ENCODE results near the gene EFNB2. TPM values are rescaled to one million over a fixed set of nuclear protein-coding genes. Genes with fewer than 3 reads are reported as not detected.

The EFNB2 gene
- total RNA-seq, 1 experiment from 2014 or later, result 0.07 TPM

- Histone ChIP-seq H3K27me3 (ENCODE audit: low read length) (no peaks in the 10 kb centered on the region), H3K36me3 (ENCODE audit: insufficient read depth, low read length) (no peaks in the 10 kb centered on the region), H3K9me3 (ENCODE audit: low read length) (no peaks in the 10 kb centered on the region), H3K27ac (ENCODE audit: low read length) (no peak overlapping the region), H3K9me2 (replicated peaks; ENCODE audit: insufficient read depth, low read length) (no peaks in the 10 kb centered on the region), H3K79me2 (ENCODE audit: low read length) (no peaks in the 10 kb centered on the region), H3K4me1 (ENCODE audit: low read length) (peaks cover 3% of the 10 kb centered on the region), H3K9ac (ENCODE audit: low read length) (no peak overlapping the region), H3K4me2 (ENCODE audit: low read depth, low read length, poor library complexity, severe bottlenecking) (no peak overlapping the region), H3K4me3 (ENCODE audit: low read length) (no peak overlapping the region), H2AFZ (ENCODE audit: low read length) (no peak overlapping the region), H4K20me1 (ENCODE audit: insufficient read depth, low read depth, low read length) (no peaks in the 10 kb centered on the region)
- no peak for DNase-seq
Observed at GRCh38 chr13:106530980-106531481, 4.4 kb downstream of the EFNB2 start.

- Histone ChIP-seq H3K9me3 (ENCODE audit: low read length) (no peaks in the 10 kb centered on the region), H3K27ac (ENCODE audit: low read length) (no peak overlapping the region), H3K9me2 (replicated peaks; ENCODE audit: insufficient read depth, low read length) (no peaks in the 10 kb centered on the region), H2AFZ (ENCODE audit: low read length) (no peak overlapping the region), H3K79me2 (ENCODE audit: low read length) (no peaks in the 10 kb centered on the region), H3K4me2 (ENCODE audit: low read depth, low read length, poor library complexity, severe bottlenecking) (no peak overlapping the region), H3K36me3 (ENCODE audit: insufficient read depth, low read length) (no peaks in the 10 kb centered on the region), H4K20me1 (ENCODE audit: insufficient read depth, low read depth, low read length) (no peaks in the 10 kb centered on the region), H3K27me3 (ENCODE audit: low read length) (no peaks in the 10 kb centered on the region), H3K9ac (ENCODE audit: low read length) (no peak overlapping the region), H3K4me3 (ENCODE audit: low read length) (no peak overlapping the region), H3K4me1 (ENCODE audit: low read length) (no peaks in the 10 kb centered on the region)
- DNase-seq, result no peak
Observed at GRCh38 chr13:106530171-106530851, 5.2 kb downstream of the EFNB2 start.

GRCh38 chr13:106529415-106530170 is 5.9 kb downstream of the EFNB2 start:
- H3K36me3 ChIP-seq (ENCODE audit: insufficient read depth, low read length), result no peaks in the 10 kb centered on the region
- H2AFZ ChIP-seq (ENCODE audit: low read length), result no peak overlapping the region
- no peaks in the 10 kb centered on the region for H3K4me1 ChIP-seq (ENCODE audit: low read length)
- no peak overlapping the region for H3K4me3 ChIP-seq (ENCODE audit: low read length)
- H3K27me3 ChIP-seq (ENCODE audit: low read length), result no peaks in the 10 kb centered on the region
- no peak overlapping the region for H3K4me2 ChIP-seq (ENCODE audit: low read depth, low read length, poor library complexity, severe bottlenecking)
- no peak for DNase-seq
- no peaks in the 10 kb centered on the region for H4K20me1 ChIP-seq (ENCODE audit: insufficient read depth, low read depth, low read length)
- H3K79me2 ChIP-seq (ENCODE audit: low read length), result no peaks in the 10 kb centered on the region
- no peaks in the 10 kb centered on the region for H3K9me2 ChIP-seq (replicated peaks; ENCODE audit: insufficient read depth, low read length)
- no peak overlapping the region for H3K9ac ChIP-seq (ENCODE audit: low read length)
- H3K9me3 ChIP-seq (ENCODE audit: low read length), result no peaks in the 10 kb centered on the region
- H3K27ac ChIP-seq (ENCODE audit: low read length), result no peak overlapping the region

- Histone ChIP-seq H3K9me3 (ENCODE audit: low read length) (no peaks in the 10 kb centered on the region), H3K9me2 (replicated peaks; ENCODE audit: insufficient read depth, low read length) (no peaks in the 10 kb centered on the region), H3K9ac (ENCODE audit: low read length) (no peak overlapping the region), H3K27ac (ENCODE audit: low read length) (no peak overlapping the region), H2AFZ (ENCODE audit: low read length) (no peak overlapping the region), H3K36me3 (ENCODE audit: insufficient read depth, low read length) (no peaks in the 10 kb centered on the region), H3K79me2 (ENCODE audit: low read length) (no peaks in the 10 kb centered on the region), H3K4me3 (ENCODE audit: low read length) (no peak overlapping the region), H3K27me3 (ENCODE audit: low read length) (no peaks in the 10 kb centered on the region), H4K20me1 (ENCODE audit: insufficient read depth, low read depth, low read length) (no peaks in the 10 kb centered on the region), H3K4me2 (ENCODE audit: low read depth, low read length, poor library complexity, severe bottlenecking) (no peak overlapping the region), H3K4me1 (ENCODE audit: low read length) (no peaks in the 10 kb centered on the region)
- DNase-seq, result no peak
Observed at GRCh38 chr13:106528718-106529414, 6.6 kb downstream of the EFNB2 start.

GRCh38 chr13:106527826-106528225 is 7.6 kb downstream of the EFNB2 start:
- Histone ChIP-seq H3K9me2 (replicated peaks; ENCODE audit: insufficient read depth, low read length) (no peaks in the 10 kb centered on the region), H3K4me1 (ENCODE audit: low read length) (no peaks in the 10 kb centered on the region), H3K4me2 (ENCODE audit: low read depth, low read length, poor library complexity, severe bottlenecking) (no peak overlapping the region), H3K27me3 (ENCODE audit: low read length) (no peaks in the 10 kb centered on the region), H3K9ac (ENCODE audit: low read length) (no peak overlapping the region), H4K20me1 (ENCODE audit: insufficient read depth, low read depth, low read length) (no peaks in the 10 kb centered on the region), H3K36me3 (ENCODE audit: insufficient read depth, low read length) (no peaks in the 10 kb centered on the region), H3K9me3 (ENCODE audit: low read length) (no peaks in the 10 kb centered on the region), H3K79me2 (ENCODE audit: low read length) (no peaks in the 10 kb centered on the region), H3K4me3 (ENCODE audit: low read length) (no peak overlapping the region), H3K27ac (ENCODE audit: low read length) (no peak overlapping the region), H2AFZ (ENCODE audit: low read length) (no peak overlapping the region)
- no peak for DNase-seq

GRCh38 chr13:106527445-106527801 is 8.0 kb downstream of the EFNB2 start:
- Histone ChIP-seq H3K79me2 (ENCODE audit: low read length) (no peaks in the 10 kb centered on the region), H4K20me1 (ENCODE audit: insufficient read depth, low read depth, low read length) (no peaks in the 10 kb centered on the region), H3K27ac (ENCODE audit: low read length) (no peak overlapping the region), H3K9ac (ENCODE audit: low read length) (no peak overlapping the region), H3K27me3 (ENCODE audit: low read length) (no peaks in the 10 kb centered on the region), H3K9me3 (ENCODE audit: low read length) (no peaks in the 10 kb centered on the region), H3K9me2 (replicated peaks; ENCODE audit: insufficient read depth, low read length) (no peaks in the 10 kb centered on the region), H3K4me1 (ENCODE audit: low read length) (no peaks in the 10 kb centered on the region), H3K36me3 (ENCODE audit: insufficient read depth, low read length) (no peaks in the 10 kb centered on the region), H2AFZ (ENCODE audit: low read length) (no peak overlapping the region), H3K4me2 (ENCODE audit: low read depth, low read length, poor library complexity, severe bottlenecking) (no peak overlapping the region), H3K4me3 (ENCODE audit: low read length) (no peak overlapping the region)
- no peak for DNase-seq

- H3K36me3 ChIP-seq (ENCODE audit: insufficient read depth, low read length), result no peaks in the 10 kb centered on the region
- H3K4me3 ChIP-seq (ENCODE audit: low read length), result no peak overlapping the region
- no peaks in the 10 kb centered on the region for H3K79me2 ChIP-seq (ENCODE audit: low read length)
- no peaks in the 10 kb centered on the region for H3K9me3 ChIP-seq (ENCODE audit: low read length)
- no peak for DNase-seq
- H3K4me1 ChIP-seq (ENCODE audit: low read length), result no peaks in the 10 kb centered on the region
- H3K9me2 ChIP-seq (replicated peaks; ENCODE audit: insufficient read depth, low read length), result no peaks in the 10 kb centered on the region
- no peak overlapping the region for H3K9ac ChIP-seq (ENCODE audit: low read length)
- H3K27ac ChIP-seq (ENCODE audit: low read length), result no peak overlapping the region
- H2AFZ ChIP-seq (ENCODE audit: low read length), result no peak overlapping the region
- no peak overlapping the region for H3K4me2 ChIP-seq (ENCODE audit: low read depth, low read length, poor library complexity, severe bottlenecking)
- H3K27me3 ChIP-seq (ENCODE audit: low read length), result no peaks in the 10 kb centered on the region
- no peaks in the 10 kb centered on the region for H4K20me1 ChIP-seq (ENCODE audit: insufficient read depth, low read depth, low read length)
Observed at GRCh38 chr13:106526738-106527444, 8.6 kb downstream of the EFNB2 start.

- no peaks in the 10 kb centered on the region for H3K9me2 ChIP-seq (replicated peaks; ENCODE audit: insufficient read depth, low read length)
- no peak overlapping the region for H3K9ac ChIP-seq (ENCODE audit: low read length)
- H3K9me3 ChIP-seq (ENCODE audit: low read length), result no peaks in the 10 kb centered on the region
- no peaks in the 10 kb centered on the region for H3K4me1 ChIP-seq (ENCODE audit: low read length)
- H3K4me3 ChIP-seq (ENCODE audit: low read length), result no peak overlapping the region
- H2AFZ ChIP-seq (ENCODE audit: low read length), result no peak overlapping the region
- H4K20me1 ChIP-seq (ENCODE audit: insufficient read depth, low read depth, low read length), result no peaks in the 10 kb centered on the region
- H3K36me3 ChIP-seq (ENCODE audit: insufficient read depth, low read length), result no peaks in the 10 kb centered on the region
- DNase-seq, result no peak
- no peaks in the 10 kb centered on the region for H3K27me3 ChIP-seq (ENCODE audit: low read length)
- no peak overlapping the region for H3K4me2 ChIP-seq (ENCODE audit: low read depth, low read length, poor library complexity, severe bottlenecking)
- H3K27ac ChIP-seq (ENCODE audit: low read length), result no peak overlapping the region
- no peaks in the 10 kb centered on the region for H3K79me2 ChIP-seq (ENCODE audit: low read length)
Observed at GRCh38 chr13:106525865-106526264, 9.6 kb downstream of the EFNB2 start.

Data from Karpas-422 (cell line).